GM21786 (cell line): ENCODE data around the gene RNF217.
A peak's percentile ranks its signal among the peaks of the same experiment; 100 is the strongest.
"Not testable (repeated sequence)": the region's sequence is repeated elsewhere in the genome, so short reads cannot be mapped to it uniquely, and the experiment has no call there.

Source experiments
- ATAC-seq: cut with Tn5 transposase; IDR thresholded peaks from one replicate; pipeline ENCODE4 v1.9.1; 2021; ENCODE audit not compliant: unreplicated experiment

Gene RNF217

GRCh38 chr6:124962639-124963415 lies 590 bp downstream of the RNF217 start:
- peak; percentile 31 for ATAC-seq

- ATAC-seq: no peak
These were observed 1.2 kb downstream of the RNF217 start for GRCh38 chr6:124963416-124963785.

- ATAC-seq: no peak
These were observed 1.9 kb downstream of the RNF217 start for GRCh38 chr6:124963831-124964763.

GRCh38 chr6:124964764-124965105 lies 2.5 kb downstream of the RNF217 start:
- ATAC-seq: no peak

- ATAC-seq: not testable (repeated sequence)
These were observed 3.2 kb downstream of the RNF217 start for GRCh38 chr6:124965424-124965850.

GRCh38 chr6:124967444-124967843 lies 5.2 kb downstream of the RNF217 start:
- no peak for ATAC-seq

- no peak for ATAC-seq
These were observed 6.2 kb downstream of the RNF217 start for GRCh38 chr6:124968401-124968800.

- no peak for ATAC-seq
These were observed 8.0 kb downstream of the RNF217 start for GRCh38 chr6:124970243-124970642.

GRCh38 chr6:124970763-124971162 lies 8.5 kb downstream of the RNF217 start:
- no peak for ATAC-seq

- no peak for ATAC-seq
These were observed 11.5 kb downstream of the RNF217 start for GRCh38 chr6:124973780-124974179.

GRCh38 chr6:124974771-124975377 lies 12.6 kb downstream of the RNF217 start:
- ATAC-seq: no peak

GRCh38 chr6:124977067-124977908 lies 15.1 kb downstream of the RNF217 start:
- ATAC-seq: peak; percentile 51

GRCh38 chr6:124978451-124979293 lies 16.4 kb downstream of the RNF217 start:
- no peak for ATAC-seq

- no peak for ATAC-seq
These were observed 17.0 kb downstream of the RNF217 start for GRCh38 chr6:124979294-124979678.

GRCh38 chr6:124982669-124983068 lies 20.4 kb downstream of the RNF217 start:
- ATAC-seq: no peak

- ATAC-seq: peak; percentile 68
These were observed 21.3 kb downstream of the RNF217 start for GRCh38 chr6:124983383-124984083.

GRCh38 chr6:124984668-124985338 lies 22.6 kb downstream of the RNF217 start:
- no peak for ATAC-seq

- ATAC-seq: no peak
These were observed 23.9 kb downstream of the RNF217 start for GRCh38 chr6:124986164-124986563.

- no peak for ATAC-seq
These were observed 25.1 kb downstream of the RNF217 start for GRCh38 chr6:124987291-124987690.
